ENCODE results near the gene HSD17B13.

Gene HSD17B13

GRCh38 chr4:87255755-87256154, 66.9 kb downstream of the HSD17B13 start:
- H3K4me3 ChIP-seq (replicated peaks; ENCODE audit: low read depth, low read length), result no peak overlapping the region
- DNase-seq (ENCODE audit: extremely low read depth, low read depth), result no peak
- TF ChIP-seq CTCF (IDR thresholded peaks at IDR 0.05; ENCODE audit: low read depth, low read length, missing control alignments), result no peak

Measured in HFF-Myc (cell line).